Measurements from ENCODE around the gene PPP2R1B.

DNA sequence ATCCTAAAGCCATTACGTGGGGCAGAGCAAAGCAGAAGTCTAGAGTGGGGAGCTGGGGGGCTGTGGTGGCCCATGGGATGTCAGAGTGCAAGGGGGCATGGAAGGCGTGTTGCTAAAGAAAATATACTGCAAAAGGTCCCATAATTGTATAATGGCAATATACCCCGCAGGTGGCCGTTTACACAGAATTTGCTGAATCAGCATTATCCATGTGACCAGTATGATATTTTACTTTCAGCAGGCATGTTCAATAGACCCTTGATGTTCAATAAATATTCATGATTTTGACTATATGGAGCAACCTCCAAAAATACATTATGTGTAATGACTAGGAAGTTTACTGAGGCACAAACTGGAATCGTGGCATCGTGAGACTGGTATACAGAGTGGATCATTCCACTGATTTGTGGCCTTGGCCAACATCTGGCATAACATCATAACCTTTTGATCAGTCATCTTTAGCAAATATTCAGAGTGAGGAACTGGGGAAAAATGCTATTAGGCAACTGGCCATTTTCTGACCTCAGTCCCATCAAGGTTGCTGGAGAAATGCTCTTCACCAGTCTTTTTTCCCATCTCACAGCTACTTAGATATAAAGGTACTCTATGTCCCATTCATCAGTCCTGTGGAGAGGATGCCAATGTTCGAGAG, 29.3 kb upstream of the PPP2R1B start:
- TF ChIP-seq, protein P1, sequence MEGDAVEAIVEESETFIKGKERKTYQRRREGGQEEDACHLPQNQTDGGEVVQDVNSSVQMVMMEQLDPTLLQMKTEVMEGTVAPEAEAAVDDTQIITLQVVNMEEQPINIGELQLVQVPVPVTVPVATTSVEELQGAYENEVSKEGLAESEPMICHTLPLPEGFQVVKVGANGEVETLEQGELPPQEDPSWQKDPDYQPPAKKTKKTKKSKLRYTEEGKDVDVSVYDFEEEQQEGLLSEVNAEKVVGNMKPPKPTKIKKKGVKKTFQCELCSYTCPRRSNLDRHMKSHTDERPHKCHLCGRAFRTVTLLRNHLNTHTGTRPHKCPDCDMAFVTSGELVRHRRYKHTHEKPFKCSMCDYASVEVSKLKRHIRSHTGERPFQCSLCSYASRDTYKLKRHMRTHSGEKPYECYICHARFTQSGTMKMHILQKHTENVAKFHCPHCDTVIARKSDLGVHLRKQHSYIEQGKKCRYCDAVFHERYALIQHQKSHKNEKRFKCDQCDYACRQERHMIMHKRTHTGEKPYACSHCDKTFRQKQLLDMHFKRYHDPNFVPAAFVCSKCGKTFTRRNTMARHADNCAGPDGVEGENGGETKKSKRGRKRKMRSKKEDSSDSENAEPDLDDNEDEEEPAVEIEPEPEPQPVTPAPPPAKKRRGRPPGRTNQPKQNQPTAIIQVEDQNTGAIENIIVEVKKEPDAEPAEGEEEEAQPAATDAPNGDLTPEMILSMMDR (IDR thresholded peaks at IDR 0.05): no peak
- no peak for TF ChIP-seq ESRRA (IDR thresholded peaks at IDR 0.05; ENCODE audit: borderline replicate concordance, low read length)
- no peak for TF ChIP-seq NPAS2 (CRISPR knock-in tag; IDR thresholded peaks at IDR 0.05; ENCODE audit: borderline replicate concordance)
- no peak for TF ChIP-seq POLR2AphosphoS2 (conservative IDR thresholded peaks at IDR 0.05; ENCODE audit: low read length)
- TF ChIP-seq EHF (CRISPR knock-in tag; IDR thresholded peaks at IDR 0.05): no peak

Measured in A549 (cell line).